ENCODE results near the gene GIPC2. TPM values are rescaled to one million over a fixed set of nuclear protein-coding genes. Genes with fewer than 3 reads are reported as not detected.

GIPC2 gene
- total RNA-seq, 1 donor from 2014 or later = 1.6 TPM

- no peak for TF ChIP-seq CTCF (IDR thresholded peaks at IDR 0.05; ENCODE audit: insufficient read depth, low read length, poor library complexity, severe bottlenecking)
- no peak overlapping the region for H3K4me3 ChIP-seq (ENCODE audit: low read depth, low read length)
- H3K36me3 ChIP-seq (ENCODE audit: control insufficient read depth, insufficient read depth, low read length) = no peaks in the 10 kb centered on the region
- no peak for DNase-seq (ENCODE audit: low read depth)
- H3K27me3 ChIP-seq (ENCODE audit: control insufficient read depth, insufficient read depth, low read length) = no peaks in the 10 kb centered on the region
Observed at GRCh38 chr1:78177708-78178270, 132.0 kb downstream of the GIPC2 start.

- TF ChIP-seq CTCF (IDR thresholded peaks at IDR 0.05; ENCODE audit: insufficient read depth, low read length, poor library complexity, severe bottlenecking) = no peak
- H3K27me3 ChIP-seq (ENCODE audit: control insufficient read depth, insufficient read depth, low read length) = no peaks in the 10 kb centered on the region
- no peaks in the 10 kb centered on the region for H3K36me3 ChIP-seq (ENCODE audit: control insufficient read depth, insufficient read depth, low read length)
- no peak for DNase-seq (ENCODE audit: low read depth)
- no peak overlapping the region for H3K4me3 ChIP-seq (ENCODE audit: low read depth, low read length)
Observed at GRCh38 chr1:78178816-78179215, 133.1 kb downstream of the GIPC2 start.

GRCh38 chr1:78184460-78185072 lies 138.8 kb downstream of the GIPC2 start:
- no peak for DNase-seq (ENCODE audit: low read depth)
- H3K4me3 ChIP-seq (ENCODE audit: low read depth, low read length) = no peak overlapping the region
- no peaks in the 10 kb centered on the region for H3K36me3 ChIP-seq (ENCODE audit: control insufficient read depth, insufficient read depth, low read length)
- no peak for TF ChIP-seq CTCF (IDR thresholded peaks at IDR 0.05; ENCODE audit: insufficient read depth, low read length, poor library complexity, severe bottlenecking)
- no peaks in the 10 kb centered on the region for H3K27me3 ChIP-seq (ENCODE audit: control insufficient read depth, insufficient read depth, low read length)

Other genes starting within 250 kb of the GIPC2 start
- 4.6 and 6.6 TPM in 2 replicates for gene NEXN, start 157.3 kb upstream of the GIPC2 start, total RNA-seq
- 101 and 102 TPM in 2 replicates for gene FUBP1, start 66.9 kb upstream of the GIPC2 start, total RNA-seq
- 7.3 and 8.1 TPM in 2 replicates for gene DNAJB4, start 41.0 kb upstream of the GIPC2 start, total RNA-seq